ENCODE data around the gene TBC1D22B. TPM values are rescaled to one million over a fixed set of nuclear protein-coding genes. Genes with fewer than 3 reads are reported as not detected.
A peak's percentile ranks its signal among the peaks of the same experiment; 100 is the strongest.

TBC1D22B gene, protein sequence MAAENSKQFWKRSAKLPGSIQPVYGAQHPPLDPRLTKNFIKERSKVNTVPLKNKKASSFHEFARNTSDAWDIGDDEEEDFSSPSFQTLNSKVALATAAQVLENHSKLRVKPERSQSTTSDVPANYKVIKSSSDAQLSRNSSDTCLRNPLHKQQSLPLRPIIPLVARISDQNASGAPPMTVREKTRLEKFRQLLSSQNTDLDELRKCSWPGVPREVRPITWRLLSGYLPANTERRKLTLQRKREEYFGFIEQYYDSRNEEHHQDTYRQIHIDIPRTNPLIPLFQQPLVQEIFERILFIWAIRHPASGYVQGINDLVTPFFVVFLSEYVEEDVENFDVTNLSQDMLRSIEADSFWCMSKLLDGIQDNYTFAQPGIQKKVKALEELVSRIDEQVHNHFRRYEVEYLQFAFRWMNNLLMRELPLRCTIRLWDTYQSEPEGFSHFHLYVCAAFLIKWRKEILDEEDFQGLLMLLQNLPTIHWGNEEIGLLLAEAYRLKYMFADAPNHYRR
- 8.4 TPM in 2 replicates for polyA plus RNA-seq (2013)

DNA sequence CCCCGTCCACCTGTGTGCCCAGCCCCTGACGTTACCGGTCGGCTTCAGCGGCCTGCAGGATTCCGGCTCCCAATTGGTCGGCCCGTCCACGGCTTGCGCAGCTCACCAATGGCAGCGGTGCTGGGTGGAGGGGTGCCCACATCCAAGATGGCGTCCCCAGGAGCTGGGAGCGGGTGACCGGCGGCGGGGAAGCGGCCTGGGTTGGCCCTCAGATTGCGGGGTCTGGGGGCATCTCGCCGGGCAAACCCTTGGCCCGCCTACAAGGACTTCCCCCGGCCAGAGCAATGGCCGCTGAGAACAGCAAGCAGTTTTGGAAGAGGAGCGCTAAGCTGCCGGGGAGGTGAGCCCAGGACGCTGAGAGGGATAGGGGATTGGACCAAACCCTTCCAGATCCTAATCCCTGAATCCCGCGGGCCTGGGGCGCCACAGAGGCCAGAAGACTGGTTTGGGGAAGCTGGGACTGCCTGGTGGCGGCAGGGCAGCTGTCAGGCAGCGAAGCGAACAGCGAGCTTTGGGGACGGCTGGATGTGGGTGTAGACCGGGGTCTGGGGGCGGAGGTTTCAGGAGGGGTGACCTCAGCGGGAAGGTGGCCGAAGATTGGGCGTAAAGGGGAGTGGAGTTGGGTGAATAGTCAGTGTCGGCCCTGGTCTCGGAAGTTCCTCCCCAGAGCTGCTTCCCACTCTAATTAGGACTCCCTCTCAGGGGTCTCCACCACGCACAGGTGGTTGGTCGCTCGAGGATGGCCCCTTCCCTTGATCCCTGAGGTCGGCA is at the start of gene TBC1D22B, which contains the start of gene TMEM217:
TSS of gene TBC1D22B (plus strand) at position 139 of the 771 bp plus-strand sequence. CDS start at position 285, 146 bp downstream.
TSS of gene TMEM217 (minus strand) at position 511 of the 771 bp plus-strand sequence. CDS start 39,114 bp downstream, outside the sequence.
- H2AFZ ChIP-seq (ENCODE audit: insufficient read depth, low read length, poor library complexity), result peak within 1 kb of the TSS; percentile 96
- H3K79me2 ChIP-seq (ENCODE audit: control insufficient read depth, insufficient read depth, low read length, poor library complexity), result peaks cover 3% of the 10 kb centered on the region
- peak within 1 kb of the TSS; percentile 65 for H2BK120ac ChIP-seq (ENCODE audit: insufficient read depth, low read length, poor library complexity)
- H3K14ac ChIP-seq (ENCODE audit: low read length), result peak within 1 kb of the TSS; percentile 94
- H3K9ac ChIP-seq (ENCODE audit: low read length), result peak within 1 kb of the TSS; percentile 92
- no peaks in the 10 kb centered on the region for H3K36me3 ChIP-seq (ENCODE audit: control insufficient read depth in 1 of 2, insufficient read depth in 2 of 2, low read length in 2 of 2)
- H4K8ac ChIP-seq (ENCODE audit: low read depth, low read length), result peak within 1 kb of the TSS; percentile 98
- H2BK5ac ChIP-seq (ENCODE audit: low read depth, low read length, poor library complexity), result peak within 1 kb of the TSS; percentile 62
- peak within 1 kb of the TSS; percentile 68 for H3K4me2 ChIP-seq (ENCODE audit: low read length)
- H3K18ac ChIP-seq (ENCODE audit: low read length), result peak within 1 kb of the TSS; percentile 84
- peak; percentile 98 to 99 for DNase-seq
- H3K4me3 ChIP-seq (ENCODE audit: low read depth, low read length), result peak within 1 kb of the TSS; percentile 93
- H3K9me3 ChIP-seq (ENCODE audit: insufficient read depth, low read depth, low read length), result no peaks in the 10 kb centered on the region
- no peaks in the 10 kb centered on the region for H3K27me3 ChIP-seq (ENCODE audit: insufficient read depth, low read length)
- peaks cover 7% of the 10 kb centered on the region for H3K79me1 ChIP-seq (ENCODE audit: low read length)
- peak within 1 kb of the TSS; percentile 7 for H2BK12ac ChIP-seq (ENCODE audit: low read length)
- no CpG with 5 or more reads among the region's 45 CpGs for WGBS (ENCODE audit: extremely low coverage, insufficient coverage, insufficient read length)
- peak within 1 kb of the TSS; percentile 87 for H4K12ac ChIP-seq (ENCODE audit: low read depth, low read length)
- peak within 1 kb of the TSS; percentile 54 for H3K27ac ChIP-seq (ENCODE audit: low read depth, low read length)
- H2AK5ac ChIP-seq (ENCODE audit: low read length), result no peak within 1 kb of the TSS
- peak within 1 kb of the TSS; percentile 89 for H4K91ac ChIP-seq (ENCODE audit: low read depth, low read length)
- H3K4me1 ChIP-seq (ENCODE audit: control insufficient read depth in 1 of 2, insufficient read depth in 2 of 2, low read length in 2 of 2), result no peaks in the 10 kb centered on the region
- H3K23ac ChIP-seq (ENCODE audit: low read length), result no peak within 1 kb of the TSS
- peak within 1 kb of the TSS; percentile 90 for H3K4ac ChIP-seq (ENCODE audit: low read depth, low read length)

DNA sequence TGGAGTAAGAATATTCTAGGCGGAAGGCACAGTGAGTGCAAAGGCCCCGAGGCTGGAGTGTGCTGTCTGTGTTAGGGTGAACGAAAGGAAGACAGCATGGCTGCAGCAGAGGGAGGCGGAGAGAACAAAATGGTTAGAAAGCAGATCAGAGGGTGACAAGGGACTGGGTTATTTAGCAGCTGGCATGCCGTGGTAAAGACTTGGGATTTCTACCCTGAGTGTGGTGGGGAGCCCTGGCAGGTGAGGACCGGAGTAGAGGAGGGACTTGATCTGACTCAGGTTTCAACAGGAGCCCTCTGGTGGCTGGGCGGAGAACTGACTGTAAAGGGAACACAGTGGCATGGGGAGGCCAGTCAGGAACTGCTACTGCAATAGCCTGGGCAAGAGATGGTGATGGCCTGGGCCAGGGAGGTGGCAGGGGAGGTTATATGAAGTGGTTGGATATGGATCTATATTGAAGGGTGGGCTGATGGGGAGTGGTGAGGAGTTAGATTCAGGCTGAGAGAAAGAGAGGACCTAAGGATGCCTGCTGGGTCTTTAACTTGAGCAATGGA is 49.6 kb upstream of the TBC1D22B start:
- H3K9ac ChIP-seq (ENCODE audit: low read length), result no peak overlapping the region
- no peak overlapping the region for H2BK120ac ChIP-seq (ENCODE audit: insufficient read depth, low read length, poor library complexity)
- H3K4ac ChIP-seq (ENCODE audit: low read depth, low read length), result no peak overlapping the region
- H3K14ac ChIP-seq (ENCODE audit: low read length), result no peak overlapping the region
- no peaks in the 10 kb centered on the region for H3K9me3 ChIP-seq (ENCODE audit: insufficient read depth, low read depth, low read length)
- no peaks in the 10 kb centered on the region for H3K27me3 ChIP-seq (ENCODE audit: insufficient read depth, low read length)
- H2BK5ac ChIP-seq (ENCODE audit: low read depth, low read length, poor library complexity), result no peak overlapping the region
- H3K18ac ChIP-seq (ENCODE audit: low read length), result no peak overlapping the region
- H4K91ac ChIP-seq (ENCODE audit: low read depth, low read length), result no peak overlapping the region
- no peak overlapping the region for H3K4me2 ChIP-seq (ENCODE audit: low read length)
- H3K36me3 ChIP-seq (ENCODE audit: control insufficient read depth in 1 of 2, insufficient read depth in 2 of 2, low read length in 2 of 2), result no peaks in the 10 kb centered on the region
- H3K23ac ChIP-seq (ENCODE audit: low read length), result no peak overlapping the region
- DNase-seq, result peak; percentile 86 to 93
- no peak overlapping the region for H4K8ac ChIP-seq (ENCODE audit: low read depth, low read length)
- H3K4me1 ChIP-seq (ENCODE audit: control insufficient read depth in 1 of 2, insufficient read depth in 2 of 2, low read length in 2 of 2), result peaks cover 0 to 2% of the 10 kb centered on the region in 2 experiments
- no CpG with 5 or more reads among the region's 7 CpGs for WGBS (ENCODE audit: extremely low coverage, insufficient coverage, insufficient read length)
- no peak overlapping the region for H3K4me3 ChIP-seq (ENCODE audit: low read depth, low read length)
- H2BK12ac ChIP-seq (ENCODE audit: low read length), result no peak overlapping the region
- H3K79me2 ChIP-seq (ENCODE audit: control insufficient read depth, insufficient read depth, low read length, poor library complexity), result no peaks in the 10 kb centered on the region
- H4K12ac ChIP-seq (ENCODE audit: low read depth, low read length), result no peak overlapping the region
- H2AFZ ChIP-seq (ENCODE audit: insufficient read depth, low read length, poor library complexity), result no peak overlapping the region
- H3K27ac ChIP-seq (ENCODE audit: low read depth, low read length), result no peak overlapping the region
- H2AK5ac ChIP-seq (ENCODE audit: low read length), result no peak overlapping the region
- H3K79me1 ChIP-seq (ENCODE audit: low read length), result no peaks in the 10 kb centered on the region

DNA sequence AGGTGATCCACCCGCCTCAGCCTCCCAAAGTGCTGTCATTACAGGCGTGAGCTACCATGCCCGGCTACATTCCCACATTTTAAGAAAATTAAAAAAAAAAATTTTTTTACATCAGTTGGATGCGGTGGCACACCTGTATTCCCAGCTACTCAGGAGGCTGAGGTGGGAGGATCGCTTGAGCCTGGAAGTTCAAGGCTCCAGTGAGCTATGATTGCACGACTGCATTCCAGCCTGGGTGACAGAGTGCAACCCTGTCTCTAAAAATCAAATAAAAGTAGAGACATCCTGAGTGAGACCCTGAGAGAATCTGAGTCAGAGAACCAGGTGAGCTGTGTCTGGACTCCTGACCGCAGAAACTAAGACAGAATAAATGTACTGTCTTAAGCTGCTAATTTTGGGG is 48.8 kb upstream of the TBC1D22B start:
- Histone ChIP-seq H3K79me2 (ENCODE audit: control insufficient read depth, insufficient read depth, low read length, poor library complexity) (no peaks in the 10 kb centered on the region), H3K36me3 (ENCODE audit: control insufficient read depth in 1 of 2, insufficient read depth in 2 of 2, low read length in 2 of 2) (no peaks in the 10 kb centered on the region), H3K4me1 (ENCODE audit: control insufficient read depth in 1 of 2, insufficient read depth in 2 of 2, low read length in 2 of 2) (peaks cover 0 to 2% of the 10 kb centered on the region in 2 experiments), H3K14ac (ENCODE audit: low read length) (no peak overlapping the region), H3K4ac (ENCODE audit: low read depth, low read length) (no peak overlapping the region), H3K27ac (ENCODE audit: low read depth, low read length) (no peak overlapping the region), H2BK120ac (ENCODE audit: insufficient read depth, low read length, poor library complexity) (no peak overlapping the region), H2AFZ (ENCODE audit: insufficient read depth, low read length, poor library complexity) (no peak overlapping the region), H3K18ac (ENCODE audit: low read length) (no peak overlapping the region), H2BK12ac (ENCODE audit: low read length) (no peak overlapping the region), H3K4me3 (ENCODE audit: low read depth, low read length) (no peak overlapping the region), H3K9ac (ENCODE audit: low read length) (no peak overlapping the region), H4K91ac (ENCODE audit: low read depth, low read length) (no peak overlapping the region), H3K23ac (ENCODE audit: low read length) (no peak overlapping the region), H4K12ac (ENCODE audit: low read depth, low read length) (no peak overlapping the region), H4K8ac (ENCODE audit: low read depth, low read length) (no peak overlapping the region), H2BK5ac (ENCODE audit: low read depth, low read length, poor library complexity) (no peak overlapping the region), H3K9me3 (ENCODE audit: insufficient read depth, low read depth, low read length) (no peaks in the 10 kb centered on the region), H2AK5ac (ENCODE audit: low read length) (no peak overlapping the region), H3K27me3 (ENCODE audit: insufficient read depth, low read length) (no peaks in the 10 kb centered on the region), H3K4me2 (ENCODE audit: low read length) (no peak overlapping the region), H3K79me1 (ENCODE audit: low read length) (no peaks in the 10 kb centered on the region)
- no peak for DNase-seq
- no CpG with 5 or more reads among the region's 7 CpGs for WGBS (ENCODE audit: extremely low coverage, insufficient coverage, insufficient read length)

DNA sequence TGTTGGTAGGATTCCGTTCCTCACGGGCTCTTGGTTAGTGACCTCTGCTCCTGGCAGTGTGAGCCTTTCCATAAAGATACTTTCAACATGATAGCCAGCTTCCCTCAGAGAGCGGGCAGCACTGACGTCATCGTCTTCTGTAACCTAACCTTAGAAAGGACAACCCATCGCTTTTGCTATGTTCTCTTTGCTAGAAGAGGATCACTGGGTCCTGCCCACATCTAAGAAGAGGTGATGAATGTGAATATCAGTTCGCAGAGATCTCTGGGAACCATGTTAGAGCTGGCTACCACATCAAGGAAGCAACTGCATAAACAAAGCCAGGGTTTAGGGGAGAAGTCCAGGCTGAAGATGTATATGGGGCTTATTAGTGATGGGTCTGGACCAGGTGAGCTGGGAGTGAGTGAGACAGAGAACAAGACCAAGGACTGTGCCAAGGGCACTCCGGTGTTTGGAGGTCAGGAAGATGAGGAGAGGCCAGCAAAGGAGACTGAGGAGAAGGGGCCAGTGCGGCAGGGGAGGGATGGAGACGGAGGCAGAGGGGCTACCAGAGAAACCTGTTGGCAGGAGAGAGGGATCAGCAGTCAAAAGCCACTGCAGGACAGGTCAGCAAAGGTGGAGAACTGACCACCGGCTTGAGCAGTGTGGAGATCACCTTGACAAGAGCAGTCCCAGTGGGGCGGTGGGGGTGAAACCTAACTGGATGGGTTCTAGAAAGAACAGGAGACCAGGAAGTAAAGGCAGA is 47.9 kb upstream of the TBC1D22B start:
- no peak overlapping the region for H3K4ac ChIP-seq (ENCODE audit: low read depth, low read length)
- no peak overlapping the region for H2BK12ac ChIP-seq (ENCODE audit: low read length)
- H3K9ac ChIP-seq (ENCODE audit: low read length), result no peak overlapping the region
- no peak overlapping the region for H3K18ac ChIP-seq (ENCODE audit: low read length)
- H2BK120ac ChIP-seq (ENCODE audit: insufficient read depth, low read length, poor library complexity), result no peak overlapping the region
- H2AK5ac ChIP-seq (ENCODE audit: low read length), result peak overlapping the region; percentile 3
- H3K23ac ChIP-seq (ENCODE audit: low read length), result no peak overlapping the region
- H3K79me1 ChIP-seq (ENCODE audit: low read length), result no peaks in the 10 kb centered on the region
- no peaks in the 10 kb centered on the region for H3K27me3 ChIP-seq (ENCODE audit: insufficient read depth, low read length)
- no peak overlapping the region for H3K27ac ChIP-seq (ENCODE audit: low read depth, low read length)
- no peak overlapping the region for H3K4me3 ChIP-seq (ENCODE audit: low read depth, low read length)
- H4K91ac ChIP-seq (ENCODE audit: low read depth, low read length), result no peak overlapping the region
- H3K4me2 ChIP-seq (ENCODE audit: low read length), result no peak overlapping the region
- peaks cover 0 to 2% of the 10 kb centered on the region in 2 experiments for H3K4me1 ChIP-seq (ENCODE audit: control insufficient read depth in 1 of 2, insufficient read depth in 2 of 2, low read length in 2 of 2)
- H2BK5ac ChIP-seq (ENCODE audit: low read depth, low read length, poor library complexity), result no peak overlapping the region
- no peak overlapping the region for H4K8ac ChIP-seq (ENCODE audit: low read depth, low read length)
- no peak overlapping the region for H2AFZ ChIP-seq (ENCODE audit: insufficient read depth, low read length, poor library complexity)
- H3K36me3 ChIP-seq (ENCODE audit: control insufficient read depth in 1 of 2, insufficient read depth in 2 of 2, low read length in 2 of 2), result no peaks in the 10 kb centered on the region
- WGBS (ENCODE audit: extremely low coverage, insufficient coverage, insufficient read length), result no CpG with 5 or more reads among the region's 12 CpGs
- no peaks in the 10 kb centered on the region for H3K79me2 ChIP-seq (ENCODE audit: control insufficient read depth, insufficient read depth, low read length, poor library complexity)
- no peak for DNase-seq
- H4K12ac ChIP-seq (ENCODE audit: low read depth, low read length), result no peak overlapping the region
- no peak overlapping the region for H3K14ac ChIP-seq (ENCODE audit: low read length)
- no peaks in the 10 kb centered on the region for H3K9me3 ChIP-seq (ENCODE audit: insufficient read depth, low read depth, low read length)

Measured in trophoblast cell (in vitro differentiated cells and primary cell).